Right lobe of liver (tissue), 4 donors: ENCODE data around the gene ECD.

ENCODE experiments used
- POLR2A ChIP-seq: fragments of 450-650 bp; IDR thresholded peaks from one replicate; pipeline ENCODE4 v1.6.1; 2017; ENCODE audit warnings: antibody characterized with exemption, mild to moderate bottlenecking
- TF ChIP-seq, protein P1 (sequence below), 4 donors: fragments of 200-600 bp in 3 of 4; fragments of 450-650 bp in 1 of 4; IDR thresholded peaks; one replicate each; pipeline versions ENCODE4 v1.5.1 to v1.8.0; 2016 to 2022; ENCODE audit warnings: antibody characterized with exemption in 4 of 4, mild to moderate bottlenecking in 2 of 4
- donor health status: DM: no; HTN: no; CAD: no.
- donor health status: DM: no; HTN: no; CAD: no.
- donor health status: DM: no; HTN: yes; CAD: no.

DNA sequence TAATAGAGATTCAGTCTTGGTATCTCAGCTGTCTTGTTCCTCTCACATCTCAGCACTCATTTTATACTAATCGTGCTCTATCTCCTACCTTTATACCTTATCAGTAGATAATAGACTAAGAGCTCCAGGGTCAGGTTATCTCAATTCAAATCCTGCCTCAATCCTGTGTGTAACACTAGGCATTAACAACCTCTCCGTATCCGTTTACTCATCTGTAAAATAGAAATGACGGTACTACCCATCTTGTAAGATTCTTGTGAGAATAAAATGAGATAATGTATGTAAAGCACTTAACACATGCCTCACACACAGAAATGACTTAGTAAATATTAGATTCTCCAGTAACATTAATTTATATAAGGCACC is 70.5 kb downstream of the ECD start:
- TF ChIP-seq, protein P1, sequence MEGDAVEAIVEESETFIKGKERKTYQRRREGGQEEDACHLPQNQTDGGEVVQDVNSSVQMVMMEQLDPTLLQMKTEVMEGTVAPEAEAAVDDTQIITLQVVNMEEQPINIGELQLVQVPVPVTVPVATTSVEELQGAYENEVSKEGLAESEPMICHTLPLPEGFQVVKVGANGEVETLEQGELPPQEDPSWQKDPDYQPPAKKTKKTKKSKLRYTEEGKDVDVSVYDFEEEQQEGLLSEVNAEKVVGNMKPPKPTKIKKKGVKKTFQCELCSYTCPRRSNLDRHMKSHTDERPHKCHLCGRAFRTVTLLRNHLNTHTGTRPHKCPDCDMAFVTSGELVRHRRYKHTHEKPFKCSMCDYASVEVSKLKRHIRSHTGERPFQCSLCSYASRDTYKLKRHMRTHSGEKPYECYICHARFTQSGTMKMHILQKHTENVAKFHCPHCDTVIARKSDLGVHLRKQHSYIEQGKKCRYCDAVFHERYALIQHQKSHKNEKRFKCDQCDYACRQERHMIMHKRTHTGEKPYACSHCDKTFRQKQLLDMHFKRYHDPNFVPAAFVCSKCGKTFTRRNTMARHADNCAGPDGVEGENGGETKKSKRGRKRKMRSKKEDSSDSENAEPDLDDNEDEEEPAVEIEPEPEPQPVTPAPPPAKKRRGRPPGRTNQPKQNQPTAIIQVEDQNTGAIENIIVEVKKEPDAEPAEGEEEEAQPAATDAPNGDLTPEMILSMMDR (IDR thresholded peaks at IDR 0.05) = no peak
- no peak for TF ChIP-seq POLR2A
